GM18867 (cell line): ENCODE measurements around the gene GTF2A1.
"Not testable (repeated sequence)": the region's sequence is repeated elsewhere in the genome, so short reads cannot be mapped to it uniquely, and the experiment has no call there.

Experiments
- ATAC-seq: cut with Tn5 transposase; IDR thresholded peaks from one replicate; pipeline ENCODE4 v1.9.1; 2021; ENCODE audit warnings: mild to moderate bottlenecking, moderate library complexity; ENCODE audit not compliant: unreplicated experiment

Gene GTF2A1

DNA sequence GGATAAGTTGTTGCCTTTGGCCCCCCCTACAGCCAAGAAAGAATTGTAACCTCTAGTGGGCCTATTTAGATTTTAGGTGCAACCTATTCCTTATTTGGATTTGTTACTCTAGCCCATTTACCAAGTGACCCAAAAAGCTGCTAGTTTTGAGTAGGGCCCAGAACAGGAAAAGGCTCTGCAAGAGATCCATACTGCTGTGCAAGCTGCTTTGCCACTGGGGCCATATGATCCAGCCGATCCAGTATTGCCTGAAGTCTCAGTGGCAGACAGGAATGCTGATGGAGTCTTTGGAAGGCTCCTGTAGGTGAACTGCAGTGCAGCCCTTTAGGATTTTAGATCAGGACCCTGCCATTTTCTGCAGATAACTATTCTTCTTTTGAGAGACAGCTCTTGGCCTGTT is 12.9 kb upstream of the GTF2A1 start:
- no peak for ATAC-seq

DNA sequence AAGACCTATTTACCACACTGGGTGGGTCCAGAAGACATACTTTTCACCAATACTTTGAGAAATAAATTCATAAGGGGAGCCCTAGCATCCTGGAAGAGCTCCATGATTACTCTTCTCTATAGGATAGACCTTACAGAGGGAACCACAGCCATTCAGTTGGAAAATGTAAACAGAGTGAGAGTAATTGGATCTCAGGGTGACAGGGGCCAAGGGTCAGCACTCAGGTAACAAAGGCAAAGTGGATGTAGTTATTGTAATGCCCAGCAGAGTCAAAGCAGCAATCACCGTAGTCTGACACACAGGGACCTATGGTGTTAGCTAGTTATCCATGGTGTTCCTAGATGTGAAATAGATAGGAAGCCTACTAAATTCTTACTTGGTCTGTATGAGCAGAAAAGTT is 10.8 kb upstream of the GTF2A1 start:
- no peak for ATAC-seq

DNA sequence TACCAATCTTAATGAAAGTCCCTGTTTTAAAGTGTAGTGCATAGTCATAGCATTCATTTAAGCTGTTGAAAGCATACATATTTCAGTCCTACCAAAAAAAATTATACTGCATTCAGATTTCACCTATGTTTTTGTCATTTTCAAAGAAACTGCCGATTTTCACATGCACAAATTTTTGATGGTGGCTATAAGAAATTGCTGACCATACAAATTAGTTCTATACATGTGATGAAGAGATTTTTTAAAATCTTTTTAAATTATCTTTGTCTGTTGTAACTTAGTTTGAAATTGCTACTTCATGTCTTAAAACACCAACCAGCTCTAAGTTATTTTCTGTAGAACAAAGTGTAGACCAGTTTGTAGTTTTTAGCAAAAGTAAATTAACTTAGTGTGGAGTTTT is 3.5 kb upstream of the GTF2A1 start:
- no peak for ATAC-seq

DNA sequence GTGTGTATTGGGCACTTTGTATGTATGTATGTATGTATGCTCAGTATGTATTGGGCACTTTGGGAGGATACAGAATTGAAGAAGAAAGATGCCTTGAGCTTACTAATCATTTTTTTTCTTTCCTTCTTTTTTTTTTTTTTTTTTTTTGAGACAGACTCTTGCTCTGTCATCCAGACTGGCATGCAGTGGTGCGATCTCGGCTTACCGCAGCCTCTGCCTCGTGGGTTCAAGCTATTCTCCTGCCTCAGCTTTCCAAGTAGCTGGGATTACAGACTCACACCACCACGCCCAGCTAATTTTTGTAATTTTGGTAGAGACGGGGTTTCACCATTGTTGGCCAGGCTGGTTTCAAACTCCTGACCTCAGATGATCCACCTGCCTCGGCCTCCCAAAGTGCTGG is 3.0 kb upstream of the GTF2A1 start:
- ATAC-seq: not testable (repeated sequence)

DNA sequence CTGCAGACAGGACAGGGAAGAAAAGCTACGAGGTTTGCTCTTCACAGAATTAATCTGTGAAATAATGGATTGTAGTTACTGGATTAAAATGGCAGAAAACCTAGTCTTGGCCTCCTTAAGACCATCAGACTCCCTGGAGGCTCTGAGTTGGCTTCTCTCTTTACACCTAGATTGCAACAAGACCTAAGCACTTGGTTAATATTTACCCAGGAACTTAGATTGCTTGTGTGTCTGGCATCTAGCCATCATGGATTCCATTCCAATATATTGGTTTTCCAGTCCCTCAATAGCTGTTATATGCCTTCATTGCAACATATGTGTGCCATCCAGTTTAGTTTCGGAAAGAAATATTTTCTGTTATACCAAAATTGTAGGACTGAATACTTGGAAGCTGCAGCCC is 1.9 kb upstream of the GTF2A1 start:
- no peak for ATAC-seq

DNA sequence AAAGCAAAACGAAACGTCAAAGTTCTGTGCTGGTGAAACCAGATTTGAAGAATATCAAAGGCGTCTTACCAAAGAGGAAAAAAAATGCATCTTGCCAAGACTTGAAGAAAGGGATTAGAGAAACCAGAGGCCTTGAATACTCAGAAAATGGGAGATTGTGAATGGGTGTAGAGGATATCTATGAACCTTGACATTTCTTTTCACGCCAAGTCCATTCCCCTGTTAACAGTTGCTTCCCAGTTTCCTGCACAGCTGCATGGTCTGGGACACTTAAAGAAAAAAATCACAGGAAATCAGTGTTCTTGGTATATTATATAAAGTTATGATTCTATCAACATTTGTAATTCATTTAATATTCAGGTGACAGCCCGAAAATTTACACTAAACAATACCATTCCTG is 1.4 kb upstream of the GTF2A1 start:
- ATAC-seq: no peak

DNA sequence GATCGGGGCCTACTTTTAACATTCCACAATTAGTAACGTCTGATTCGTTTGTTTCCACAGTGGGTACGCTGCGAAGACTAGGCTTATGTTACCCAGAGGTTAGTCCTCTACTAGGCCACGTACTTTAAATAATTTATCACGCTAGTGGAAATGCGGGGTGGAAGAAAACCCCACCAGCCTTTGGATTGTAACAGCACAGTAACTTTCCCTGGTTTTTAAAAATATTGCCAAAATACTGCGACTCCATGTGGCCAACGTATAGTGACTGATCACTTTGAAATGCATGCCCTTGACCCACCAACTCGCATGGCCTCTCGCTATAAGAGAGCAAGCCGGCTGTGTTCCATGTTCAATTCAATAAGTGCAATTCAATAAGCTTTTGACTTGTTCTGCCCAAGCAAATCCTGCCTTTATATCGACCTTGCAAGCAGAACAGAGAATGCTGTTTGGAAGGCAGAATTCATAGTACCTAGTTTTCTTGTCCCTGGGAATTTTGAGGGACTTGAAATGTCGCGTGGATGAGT is 882 bp upstream of the GTF2A1 start:
- ATAC-seq: no peak

DNA sequence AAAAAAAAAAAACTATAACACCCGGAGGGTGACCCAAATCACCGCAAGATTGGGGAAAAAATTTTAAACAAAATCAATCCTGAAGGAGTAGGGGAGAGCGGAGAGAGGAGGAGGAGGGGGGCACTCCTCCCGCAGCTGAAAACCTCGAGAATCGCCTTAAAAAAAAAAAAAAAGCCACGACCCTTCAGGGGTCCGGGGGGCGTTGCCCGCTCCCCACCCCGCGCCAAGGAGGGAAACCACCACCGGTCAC is 254 bp downstream of the GTF2A1 start:
- ATAC-seq: no peak

DNA sequence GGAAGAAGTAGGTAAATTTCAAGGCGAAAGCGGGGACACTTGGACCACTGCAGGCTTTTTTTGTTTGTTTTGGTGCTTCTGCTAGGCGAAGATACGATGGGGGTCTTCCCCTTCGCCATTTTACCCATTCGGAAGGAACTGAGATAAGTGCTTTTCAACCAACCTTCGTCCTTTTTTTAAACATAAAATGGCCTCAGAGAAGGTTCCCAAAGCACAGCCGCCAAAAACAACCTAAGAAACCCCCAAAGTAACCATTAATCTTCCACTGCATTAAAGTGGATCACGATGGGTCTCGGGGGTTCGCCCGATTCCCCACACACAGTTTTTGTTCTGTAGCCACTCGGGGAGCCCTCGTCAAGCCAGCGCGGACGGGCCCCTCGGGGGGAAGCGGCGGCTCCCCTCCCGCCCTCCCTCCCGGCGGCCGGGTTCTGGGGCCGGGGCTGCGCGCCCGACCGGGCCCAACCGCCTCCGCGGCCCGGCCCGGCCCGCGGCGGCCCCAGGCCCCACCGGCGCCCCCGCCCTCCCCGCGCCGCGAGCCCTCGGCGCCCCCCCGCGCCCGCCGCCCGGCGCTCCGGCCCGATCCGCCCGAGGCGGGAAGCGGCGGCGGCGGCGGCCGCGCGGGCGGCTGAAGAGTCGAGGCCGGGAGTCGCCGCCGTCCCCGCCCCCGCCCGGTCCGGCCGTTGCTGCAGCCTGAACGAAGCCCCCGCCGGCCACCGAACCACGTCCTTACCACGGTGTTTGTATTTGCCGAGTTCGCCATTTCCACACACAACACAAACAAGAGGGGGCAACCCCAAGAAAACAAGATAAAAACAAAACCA is 790 bp downstream of the GTF2A1 start:
- peak; percentile 3 for ATAC-seq

DNA sequence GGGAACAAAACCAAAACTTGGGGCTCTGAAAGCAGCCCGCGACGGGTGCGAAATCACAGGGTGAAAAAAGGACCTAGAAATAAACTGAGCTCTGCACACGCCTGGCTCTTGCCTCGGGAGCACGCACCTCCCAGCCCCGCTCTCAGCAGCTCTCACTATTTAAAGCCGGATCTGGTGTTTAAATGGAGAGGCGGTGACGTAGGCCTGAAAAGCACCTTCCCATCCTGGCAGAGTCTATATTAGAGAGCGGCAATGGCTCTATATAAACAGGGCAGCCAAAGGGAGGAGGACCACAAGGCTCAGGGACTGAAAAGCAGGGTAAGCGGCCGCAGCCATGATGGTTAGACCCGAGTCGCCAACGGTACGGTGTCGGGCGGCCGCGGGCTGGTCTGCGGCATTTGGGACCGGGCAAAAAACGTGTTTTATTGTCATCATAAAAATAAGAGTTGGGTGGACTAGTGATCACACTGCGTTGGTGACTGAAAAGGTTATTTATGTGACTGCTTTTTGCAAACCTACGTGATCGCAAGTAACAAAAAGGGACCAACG is 1.5 kb downstream of the GTF2A1 start:
- ATAC-seq: peak; percentile 53

DNA sequence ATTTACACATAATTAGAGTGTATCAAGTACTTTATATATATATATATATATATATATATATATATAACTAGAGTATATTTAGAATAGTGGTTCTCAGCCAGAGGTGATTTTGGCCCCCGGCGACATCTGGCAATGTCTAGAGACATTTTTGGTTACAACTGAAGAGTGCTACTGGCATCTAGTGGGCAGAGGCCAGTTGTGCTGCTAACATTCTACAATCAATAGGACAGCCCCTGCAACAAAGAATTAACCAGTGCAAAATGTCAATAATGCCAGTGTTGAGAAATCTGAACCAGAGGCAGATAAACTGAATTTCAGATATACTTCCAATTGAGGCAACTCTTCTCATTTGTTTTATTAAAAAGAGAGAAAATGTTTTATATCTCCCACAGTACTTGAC is 8.9 kb downstream of the GTF2A1 start:
- ATAC-seq: peak; percentile 79

DNA sequence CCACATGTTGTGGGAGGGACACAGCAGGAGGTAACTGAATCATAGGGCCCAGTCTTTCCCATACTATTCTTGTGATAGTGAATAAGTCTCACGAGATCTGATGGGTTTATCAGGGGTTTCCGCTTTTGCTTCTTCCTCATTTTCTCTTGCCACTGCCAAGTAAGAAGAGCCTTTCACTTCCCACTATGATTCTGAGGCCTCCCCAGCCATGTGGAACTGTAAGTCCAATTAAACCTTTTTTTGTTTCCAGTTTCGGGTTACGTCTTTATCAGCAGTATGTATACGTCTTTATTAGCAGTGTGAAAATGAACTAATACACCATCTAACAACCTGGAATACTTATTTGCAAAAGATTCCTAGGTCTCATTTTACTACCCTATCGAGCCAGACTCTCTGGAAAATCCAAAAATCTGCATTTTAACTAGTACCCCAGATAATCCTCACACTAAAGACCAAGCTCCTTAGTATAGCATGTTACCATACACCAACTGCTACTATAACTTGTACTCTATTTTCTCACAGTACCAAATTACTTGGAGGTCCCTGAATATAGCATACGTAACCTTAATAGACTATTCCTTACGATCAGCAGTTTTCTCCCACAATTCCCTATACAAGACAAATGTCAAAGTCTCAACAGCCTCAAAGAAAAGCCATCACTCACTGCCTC is 11.5 kb downstream of the GTF2A1 start:
- ATAC-seq: no peak

DNA sequence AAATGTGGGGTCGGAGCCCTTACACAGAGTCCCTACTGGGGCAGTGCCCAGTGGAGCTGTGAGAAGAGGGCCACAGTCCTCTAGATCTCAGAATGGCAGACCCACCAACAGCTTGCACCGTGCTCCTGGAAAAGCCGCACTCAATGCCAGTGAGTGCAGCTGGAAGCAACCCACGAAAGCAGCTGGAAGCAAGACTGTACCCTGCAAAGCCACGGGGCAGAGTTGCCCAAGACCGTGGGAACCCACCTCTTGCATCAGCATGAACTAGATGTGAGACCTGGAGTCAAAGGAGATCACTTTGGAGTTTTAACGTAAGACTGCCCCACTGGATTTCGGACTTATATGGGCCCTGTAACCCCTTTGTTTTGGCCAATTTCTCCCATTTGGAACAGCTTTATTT is 12.3 kb downstream of the GTF2A1 start:
- no peak for ATAC-seq

DNA sequence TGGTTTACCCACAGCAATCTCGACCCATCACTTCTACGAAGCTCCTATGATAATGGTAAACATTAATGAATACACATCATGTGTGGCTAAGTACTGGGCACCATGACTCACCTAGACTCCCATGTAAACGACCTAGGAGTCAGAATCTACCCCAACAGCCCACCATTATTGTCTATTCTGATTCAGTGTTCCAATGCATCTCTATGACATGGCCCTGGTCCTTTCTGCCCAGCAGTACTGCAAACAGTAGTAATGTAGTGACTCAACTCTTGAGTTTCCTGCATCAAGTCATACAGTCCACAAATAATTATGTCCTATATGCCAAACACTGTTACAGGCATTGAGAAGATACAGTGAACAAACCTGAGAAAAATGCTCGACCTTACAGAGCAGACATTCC is 14.6 kb downstream of the GTF2A1 start:
- no peak for ATAC-seq

DNA sequence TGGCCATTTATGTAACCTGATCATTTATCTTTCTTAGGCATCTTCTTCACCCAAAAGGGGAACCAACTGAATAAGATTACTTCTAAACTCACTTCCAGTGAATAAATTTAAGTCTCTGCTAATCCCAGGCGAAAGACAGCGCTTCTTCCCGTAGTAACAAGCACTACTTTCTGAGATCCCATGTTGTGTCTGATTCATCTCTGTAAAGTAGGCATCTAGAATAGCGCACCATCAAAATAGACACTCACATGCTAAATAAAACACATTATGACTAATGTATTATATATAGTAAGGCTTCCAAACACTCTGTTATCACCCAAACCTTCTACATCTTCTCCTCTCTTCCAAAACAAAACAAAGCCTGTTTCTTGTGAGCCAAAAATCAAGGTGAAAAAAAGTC is 15.1 kb downstream of the GTF2A1 start:
- no peak for ATAC-seq

DNA sequence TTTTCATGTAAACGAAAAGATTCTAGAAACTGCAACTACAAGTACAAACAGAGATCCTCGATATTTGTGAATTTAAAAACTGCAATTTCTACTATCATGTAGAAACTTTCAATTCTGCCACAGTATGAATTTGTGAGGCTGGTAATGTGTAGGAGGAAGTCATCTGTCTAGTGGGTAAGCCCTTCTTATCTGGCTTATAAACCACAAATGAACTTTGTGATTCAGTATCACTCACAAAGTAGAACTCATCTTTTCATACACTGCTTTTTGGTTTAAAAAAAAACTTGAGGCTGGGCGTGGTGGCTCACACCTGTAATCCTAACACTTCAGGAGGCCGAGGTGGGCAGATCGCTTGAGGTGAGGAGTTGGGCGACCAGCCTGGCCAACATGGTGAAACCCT is 20.7 kb downstream of the GTF2A1 start:
- no peak for ATAC-seq

DNA sequence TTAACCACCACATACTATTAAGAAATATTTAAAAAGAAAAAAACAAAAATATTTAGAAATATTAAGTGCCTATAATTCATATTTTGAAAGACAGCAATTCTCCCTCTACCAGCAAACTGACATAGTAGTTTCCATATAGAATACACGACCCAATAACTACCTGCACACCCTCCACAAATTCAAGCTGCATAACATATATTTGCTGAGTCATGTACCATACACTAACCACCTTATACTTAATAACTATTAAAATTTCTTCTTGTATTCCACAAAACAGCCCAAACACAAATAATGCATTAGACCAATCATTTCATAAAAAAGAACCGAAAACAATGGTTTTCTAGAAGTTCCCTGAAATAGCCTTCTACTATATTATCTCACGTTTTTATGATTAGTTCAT is 21.7 kb downstream of the GTF2A1 start:
- no peak for ATAC-seq

DNA sequence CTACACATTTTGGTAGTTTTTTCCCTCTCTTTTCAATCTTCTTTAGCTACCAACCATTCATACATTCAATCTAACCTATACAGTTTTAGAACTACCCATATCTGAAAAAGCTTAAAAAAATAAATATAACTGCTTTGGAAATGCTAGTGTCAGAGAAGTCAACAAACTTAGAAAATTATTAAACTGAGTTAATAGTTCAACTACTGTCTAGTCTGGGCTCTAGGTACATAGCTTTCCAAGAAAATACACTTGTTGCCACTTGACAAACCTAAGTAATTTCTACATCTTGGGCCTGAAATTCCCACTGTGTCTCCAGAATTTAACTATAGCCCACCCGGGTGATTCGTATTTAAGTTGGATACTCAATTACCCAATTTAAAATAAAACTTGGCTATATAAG is 22.1 kb downstream of the GTF2A1 start:
- ATAC-seq: no peak

DNA sequence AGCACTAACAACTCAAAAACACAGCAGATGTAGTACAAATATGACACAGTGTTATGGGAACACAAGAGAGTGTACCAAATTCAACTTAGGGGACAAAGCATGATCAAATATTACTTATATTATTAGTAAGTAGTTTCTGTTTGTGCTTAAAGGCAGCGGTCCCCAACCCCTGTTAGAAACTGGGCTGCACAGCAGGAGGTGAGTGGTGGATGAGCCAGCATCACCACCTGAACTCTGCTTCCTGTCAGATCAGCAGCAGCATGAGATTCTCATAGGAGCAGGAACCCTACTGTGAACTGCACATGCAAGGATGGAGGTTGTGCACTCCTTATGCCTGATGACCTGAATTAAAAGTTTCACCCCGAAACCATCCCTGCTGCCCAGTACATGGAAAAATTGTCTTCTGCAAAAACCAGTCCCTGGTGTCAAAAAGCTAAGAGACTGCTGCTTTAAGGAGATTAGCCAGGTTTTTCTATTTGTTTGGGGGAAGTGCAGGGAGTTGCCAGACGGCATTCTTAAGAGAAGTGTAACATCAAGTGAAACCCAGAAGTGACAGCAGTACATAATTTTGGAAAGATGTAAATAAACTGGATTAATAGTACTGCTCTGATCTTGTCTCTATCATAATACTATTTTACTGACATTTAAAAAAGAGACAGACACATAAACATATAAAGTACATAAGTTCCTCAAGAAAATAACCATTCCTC is 26.7 kb downstream of the GTF2A1 start:
- ATAC-seq: no peak

DNA sequence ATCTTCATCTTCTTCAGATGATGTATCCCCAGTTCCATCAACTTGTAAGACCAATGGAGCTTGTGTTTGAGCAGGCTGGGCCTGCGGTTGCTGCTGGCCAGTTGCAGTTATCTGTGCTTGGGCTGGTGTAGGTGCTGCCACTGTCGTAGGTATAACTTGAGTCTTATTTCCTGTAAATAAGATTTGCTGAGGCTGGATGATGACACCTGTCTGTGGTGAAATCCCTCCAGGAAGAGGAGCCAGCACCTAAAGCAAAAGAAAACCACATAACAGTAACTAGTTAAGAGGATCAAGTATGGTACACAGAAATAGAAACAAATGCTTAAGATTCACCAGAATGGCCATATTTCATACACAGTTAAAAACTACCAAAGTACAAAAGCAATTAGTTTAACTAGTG is 28.2 kb downstream of the GTF2A1 start:
- no peak for ATAC-seq

DNA sequence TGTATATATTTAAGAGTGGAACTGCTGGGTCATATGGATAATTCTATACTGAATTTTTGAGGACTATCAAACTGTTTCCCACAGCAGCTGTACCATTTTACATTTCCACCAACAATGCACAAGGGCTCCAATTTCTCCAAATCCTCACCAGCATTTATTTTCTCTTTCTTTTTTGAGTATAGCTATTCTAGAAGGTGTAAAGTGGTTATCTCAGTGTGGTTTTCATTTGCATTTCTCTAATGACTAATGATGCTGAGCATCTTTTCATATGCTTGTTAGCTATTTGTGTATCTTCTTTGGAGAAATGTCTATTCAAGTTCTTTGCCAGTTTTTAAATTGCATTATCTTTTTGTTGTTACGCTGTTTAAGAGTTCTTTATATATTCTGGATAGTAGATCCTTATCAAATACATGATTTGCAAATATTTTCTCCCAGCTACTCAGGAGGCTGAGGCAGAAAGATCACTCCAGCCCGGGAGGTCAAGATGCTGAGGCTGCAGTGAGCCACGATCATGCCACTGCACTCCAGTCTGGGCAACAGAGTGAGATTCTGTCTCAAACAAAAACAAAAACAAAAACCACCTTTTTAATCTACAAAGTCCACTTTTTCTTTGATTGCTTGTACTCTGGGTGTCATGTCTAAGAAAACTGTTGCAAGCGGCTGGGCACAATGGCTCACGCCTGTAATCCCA is 32.8 kb downstream of the GTF2A1 start:
- ATAC-seq: peak; percentile 97
